ENCODE data around the gene EXOC6B. TPM values are rescaled to one million over a fixed set of nuclear protein-coding genes. Genes with fewer than 3 reads are reported as not detected.

EXOC6B gene
- total and polyA plus RNA-seq, 10 of the 15 experiments (the other 5 are each of a cell fraction or from before 2014, with no cell fraction given), result 0.23 to 2.2 (median 1.2) TPM

DNA sequence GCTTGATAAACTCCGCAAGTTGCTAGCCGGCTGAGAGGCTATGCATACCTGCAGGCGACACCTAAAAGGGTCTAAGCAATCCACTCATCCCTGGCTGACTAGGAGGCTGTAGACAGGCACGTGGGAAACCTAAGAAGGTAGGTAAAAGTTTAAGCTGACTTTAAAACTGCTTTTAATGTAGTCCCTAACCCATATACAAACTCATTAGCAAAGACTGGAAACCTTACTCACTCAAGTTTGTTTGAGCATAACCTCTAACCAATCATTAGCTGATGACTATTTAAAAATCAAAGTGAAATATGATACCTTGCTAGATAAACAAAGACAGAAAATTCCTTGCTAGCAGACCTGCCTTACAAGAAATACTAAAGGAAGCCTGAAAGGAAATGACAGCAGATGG lies 106.4 kb downstream of the EXOC6B start (continued):
- TF ChIP-seq, protein P1, sequence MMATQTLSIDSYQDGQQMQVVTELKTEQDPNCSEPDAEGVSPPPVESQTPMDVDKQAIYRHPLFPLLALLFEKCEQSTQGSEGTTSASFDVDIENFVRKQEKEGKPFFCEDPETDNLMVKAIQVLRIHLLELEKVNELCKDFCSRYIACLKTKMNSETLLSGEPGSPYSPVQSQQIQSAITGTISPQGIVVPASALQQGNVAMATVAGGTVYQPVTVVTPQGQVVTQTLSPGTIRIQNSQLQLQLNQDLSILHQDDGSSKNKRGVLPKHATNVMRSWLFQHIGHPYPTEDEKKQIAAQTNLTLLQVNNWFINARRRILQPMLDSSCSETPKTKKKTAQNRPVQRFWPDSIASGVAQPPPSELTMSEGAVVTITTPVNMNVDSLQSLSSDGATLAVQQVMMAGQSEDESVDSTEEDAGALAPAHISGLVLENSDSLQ (IDR thresholded peaks at IDR 0.05), result no peak
- TF ChIP-seq BACH1 (IDR thresholded peaks at IDR 0.05; ENCODE audit: borderline replicate concordance) (no peak), ZNF622 (IDR thresholded peaks at IDR 0.05) (no peak), BHLHE40 (IDR thresholded peaks at IDR 0.05; ENCODE audit: borderline replicate concordance in 1 of 2, low read depth in 2 of 2, low read length in 1 of 2) (no peak)
- TF ChIP-seq, protein P2, sequence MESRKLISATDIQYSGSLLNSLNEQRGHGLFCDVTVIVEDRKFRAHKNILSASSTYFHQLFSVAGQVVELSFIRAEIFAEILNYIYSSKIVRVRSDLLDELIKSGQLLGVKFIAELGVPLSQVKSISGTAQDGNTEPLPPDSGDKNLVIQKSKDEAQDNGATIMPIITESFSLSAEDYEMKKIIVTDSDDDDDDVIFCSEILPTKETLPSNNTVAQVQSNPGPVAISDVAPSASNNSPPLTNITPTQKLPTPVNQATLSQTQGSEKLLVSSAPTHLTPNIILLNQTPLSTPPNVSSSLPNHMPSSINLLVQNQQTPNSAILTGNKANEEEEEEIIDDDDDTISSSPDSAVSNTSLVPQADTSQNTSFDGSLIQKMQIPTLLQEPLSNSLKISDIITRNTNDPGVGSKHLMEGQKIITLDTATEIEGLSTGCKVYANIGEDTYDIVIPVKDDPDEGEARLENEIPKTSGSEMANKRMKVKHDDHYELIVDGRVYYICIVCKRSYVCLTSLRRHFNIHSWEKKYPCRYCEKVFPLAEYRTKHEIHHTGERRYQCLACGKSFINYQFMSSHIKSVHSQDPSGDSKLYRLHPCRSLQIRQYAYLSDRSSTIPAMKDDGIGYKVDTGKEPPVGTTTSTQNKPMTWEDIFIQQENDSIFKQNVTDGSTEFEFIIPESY (IDR thresholded peaks at IDR 0.05), result no peak

DNA sequence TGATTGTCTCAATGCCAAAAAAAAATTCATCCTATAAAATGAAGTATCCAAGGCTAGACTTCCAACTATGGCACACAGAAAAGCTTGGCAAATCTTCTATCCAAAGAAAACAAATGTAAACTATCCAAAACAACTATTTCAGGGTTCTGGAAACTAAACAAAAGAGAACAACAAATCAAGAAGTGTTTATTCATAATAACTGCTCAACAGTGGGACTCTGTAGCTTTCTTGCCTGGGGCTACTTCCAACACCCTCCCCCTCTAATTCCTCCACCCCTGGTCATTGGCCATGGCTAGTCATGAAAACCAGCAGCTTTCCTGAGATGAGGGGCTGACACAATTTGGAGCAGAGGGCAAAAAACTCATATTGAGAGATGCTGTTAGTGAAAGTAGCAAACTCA lies 107.0 kb downstream of the EXOC6B start:
- Histone ChIP-seq H2AFZ (ENCODE audit: control insufficient read depth, low read depth, low read length) (no peak overlapping the region), H3K9me3 (replicated peaks; ENCODE audit: control insufficient read depth, insufficient read depth, low read length) (no peaks in the 10 kb centered on the region), H3K27ac (ENCODE audit: control insufficient read depth, insufficient read depth) (no peak overlapping the region), H3K9ac (ENCODE audit: control insufficient read depth, insufficient read depth, low read length) (no peak overlapping the region), H3K4me3 (no peak overlapping the region), H3K4me2 (ENCODE audit: control insufficient read depth, insufficient read depth) (no peak overlapping the region), H3K79me2 (ENCODE audit: control insufficient read depth, insufficient read depth, low read length) (no peaks in the 10 kb centered on the region), H3K36me3 (ENCODE audit: control insufficient read depth in 2 of 2, insufficient read depth in 2 of 2, low read length in 1 of 2) (no peaks in the 10 kb centered on the region), H4K20me1 (ENCODE audit: control insufficient read depth, insufficient read depth) (no peaks in the 10 kb centered on the region), H3K4me1 (ENCODE audit: control insufficient read depth, insufficient read depth, low read length) (no peaks in the 10 kb centered on the region), H3K27me3 (replicated peaks in 1 of 2; ENCODE audit: control insufficient read depth in 2 of 2, insufficient read depth in 2 of 2, low read length in 1 of 2) (no peaks in the 10 kb centered on the region)
- no peak for DNase-seq (ENCODE audit: low read depth, low spot score)
- no peak for FAIRE-seq
- no TSS peak for BruUV-seq (replicated peaks)
- CTCF ChIA-PET, result interaction anchor here (1.6 kb wide), 1 partner anchor 27 kb away, joined by 3 read pairs; no protein-coding TSS in a partner anchor
- SMC1A ChIA-PET (ENCODE audit: uncharacterized antibody, unreplicated experiment), result no interaction called here
- in situ Hi-C loops (cut with MboI) (no loop called here), intact Hi-C loops (cut with micrococcal nuclease; ENCODE audit: unreplicated experiment) (no loop called here)
- no peak for ATAC-seq
- RAD21 ChIA-PET (ENCODE audit: unreplicated experiment), result no interaction called here
- POLR2A ChIA-PET, result no interaction called here
- no peak for TF ChIP-seq SMAD5 (IDR thresholded peaks at IDR 0.05; ENCODE audit: low read depth)
- TF ChIP-seq NRF1 (conservative IDR thresholded peaks at IDR 0.05; ENCODE audit: low read depth, low read length), result no peak
- TF ChIP-seq CREB1 (IDR thresholded peaks at IDR 0.05; ENCODE audit: low read depth), result no peak
- TF ChIP-seq YBX1 (IDR thresholded peaks at IDR 0.05), result no peak
- TF ChIP-seq MTA3 (IDR thresholded peaks at IDR 0.05; ENCODE audit: borderline replicate concordance, low read length), result no peak
- no peak for TF ChIP-seq ZSCAN29 (IDR thresholded peaks at IDR 0.05)
- no peak for TF ChIP-seq RAD21 (IDR thresholded peaks at IDR 0.05; ENCODE audit: insufficient read depth, low read depth, low read length)
- TF ChIP-seq EZH2 (IDR thresholded peaks at IDR 0.05; ENCODE audit: borderline replicate concordance, control insufficient read depth, low read depth, low read length), result no peak
- no peak for TF ChIP-seq IKZF2 (IDR thresholded peaks at IDR 0.05)
- TF ChIP-seq TCF7 (IDR thresholded peaks at IDR 0.05; ENCODE audit: borderline replicate concordance), result no peak
- no peak for TF ChIP-seq CHD2 (IDR thresholded peaks at IDR 0.05; ENCODE audit: borderline replicate concordance, low read depth, low read length)
- TF ChIP-seq ETV6 (conservative IDR thresholded peaks at IDR 0.05 in 1 of 2, IDR thresholded peaks at IDR 0.05 in 1 of 2; ENCODE audit: borderline replicate concordance in 1 of 2, low read depth in 1 of 2), result no peak
- no peak for TF ChIP-seq RAD51 (IDR thresholded peaks at IDR 0.05)
- no peak for TF ChIP-seq RUNX3 (IDR thresholded peaks at IDR 0.05; ENCODE audit: low read length)
- TF ChIP-seq, protein P3, sequence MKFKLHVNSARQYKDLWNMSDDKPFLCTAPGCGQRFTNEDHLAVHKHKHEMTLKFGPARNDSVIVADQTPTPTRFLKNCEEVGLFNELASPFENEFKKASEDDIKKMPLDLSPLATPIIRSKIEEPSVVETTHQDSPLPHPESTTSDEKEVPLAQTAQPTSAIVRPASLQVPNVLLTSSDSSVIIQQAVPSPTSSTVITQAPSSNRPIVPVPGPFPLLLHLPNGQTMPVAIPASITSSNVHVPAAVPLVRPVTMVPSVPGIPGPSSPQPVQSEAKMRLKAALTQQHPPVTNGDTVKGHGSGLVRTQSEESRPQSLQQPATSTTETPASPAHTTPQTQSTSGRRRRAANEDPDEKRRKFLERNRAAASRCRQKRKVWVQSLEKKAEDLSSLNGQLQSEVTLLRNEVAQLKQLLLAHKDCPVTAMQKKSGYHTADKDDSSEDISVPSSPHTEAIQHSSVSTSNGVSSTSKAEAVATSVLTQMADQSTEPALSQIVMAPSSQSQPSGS (IDR thresholded peaks at IDR 0.05; ENCODE audit: low read length), result no peak
- TF ChIP-seq ZNF217 (IDR thresholded peaks at IDR 0.05), result no peak

Data from GM12878 (cell line).